Peyer's patch (tissue), 4 donors: ENCODE results near the gene NPAS2.

Experiments
- POLR2A ChIP-seq, 2 donors: fragments of 450-650 bp; IDR thresholded peaks; one replicate each; pipeline ENCODE4 v1.5.1; 2017; ENCODE audit warnings: antibody characterized with exemption in 2 of 2, mild to moderate bottlenecking in 2 of 2, moderate library complexity in 2 of 2
- TF ChIP-seq, protein P1 (sequence below), 6 experiments: fragments of 450-650 bp in 4 of 6; fragments of 200-600 bp in 2 of 6; sonication (generic) in 1 of 6; IDR thresholded peaks; one replicate each; pipeline ENCODE4 v1.5.1; 2017 to 2019; ENCODE audit warnings: antibody characterized with exemption in 6 of 6, mild to moderate bottlenecking in 3 of 6, moderate library complexity in 1 of 6

DNA sequence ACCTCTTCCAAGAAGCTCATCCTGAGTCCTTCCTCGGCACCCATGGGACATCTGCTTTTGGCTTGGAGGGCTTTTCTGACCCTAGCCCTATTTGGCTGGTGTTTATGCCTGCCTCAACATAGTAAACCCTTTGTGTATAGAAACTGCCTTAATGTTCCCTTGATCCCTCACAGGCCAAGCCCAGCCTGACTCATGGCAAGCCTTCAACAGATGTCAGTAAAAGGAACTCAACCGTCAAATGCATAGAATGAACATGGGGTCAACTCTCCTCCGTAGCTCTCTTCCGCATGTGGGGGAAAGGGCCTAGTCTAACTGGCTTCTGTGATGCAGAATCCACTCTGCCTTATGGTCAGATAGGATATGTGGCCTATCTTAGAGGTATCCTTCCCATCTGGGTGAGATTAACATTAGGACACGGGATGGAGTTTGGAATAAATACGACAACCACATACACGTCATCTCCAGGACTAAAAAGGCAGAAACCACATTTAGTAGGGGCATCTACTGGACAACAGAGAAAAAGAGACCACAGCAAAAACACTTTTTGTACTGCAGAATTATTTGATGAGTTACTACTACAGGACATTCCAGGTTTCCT lies 2.5 kb upstream of the NPAS2 start:
- TF ChIP-seq, protein P1, sequence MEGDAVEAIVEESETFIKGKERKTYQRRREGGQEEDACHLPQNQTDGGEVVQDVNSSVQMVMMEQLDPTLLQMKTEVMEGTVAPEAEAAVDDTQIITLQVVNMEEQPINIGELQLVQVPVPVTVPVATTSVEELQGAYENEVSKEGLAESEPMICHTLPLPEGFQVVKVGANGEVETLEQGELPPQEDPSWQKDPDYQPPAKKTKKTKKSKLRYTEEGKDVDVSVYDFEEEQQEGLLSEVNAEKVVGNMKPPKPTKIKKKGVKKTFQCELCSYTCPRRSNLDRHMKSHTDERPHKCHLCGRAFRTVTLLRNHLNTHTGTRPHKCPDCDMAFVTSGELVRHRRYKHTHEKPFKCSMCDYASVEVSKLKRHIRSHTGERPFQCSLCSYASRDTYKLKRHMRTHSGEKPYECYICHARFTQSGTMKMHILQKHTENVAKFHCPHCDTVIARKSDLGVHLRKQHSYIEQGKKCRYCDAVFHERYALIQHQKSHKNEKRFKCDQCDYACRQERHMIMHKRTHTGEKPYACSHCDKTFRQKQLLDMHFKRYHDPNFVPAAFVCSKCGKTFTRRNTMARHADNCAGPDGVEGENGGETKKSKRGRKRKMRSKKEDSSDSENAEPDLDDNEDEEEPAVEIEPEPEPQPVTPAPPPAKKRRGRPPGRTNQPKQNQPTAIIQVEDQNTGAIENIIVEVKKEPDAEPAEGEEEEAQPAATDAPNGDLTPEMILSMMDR (IDR thresholded peaks at IDR 0.05), result no peak
- no peak for TF ChIP-seq POLR2A (IDR thresholded peaks at IDR 0.05)
